Measurements from ENCODE around the gene TIMM13.
"Not testable (repeated sequence)": the region's sequence is repeated elsewhere in the genome, so short reads cannot be mapped to it uniquely, and the experiment has no call there.

Gene TIMM13

GRCh38 chr19:2413159-2413558, 14.2 kb downstream of the TIMM13 start:
- no peak for DNase-seq

- no peak for DNase-seq
Observed at GRCh38 chr19:2412449-2412848, 14.9 kb downstream of the TIMM13 start.

- DNase-seq, result no peak
Observed at GRCh38 chr19:2411709-2412108, 15.7 kb downstream of the TIMM13 start.

- no peak for DNase-seq
Observed at GRCh38 chr19:2410023-2410422, 17.4 kb downstream of the TIMM13 start.

- DNase-seq, result no peak
Observed at GRCh38 chr19:2409352-2409912, 18.0 kb downstream of the TIMM13 start.

- DNase-seq, result no peak
Observed at GRCh38 chr19:2408247-2408646, 19.1 kb downstream of the TIMM13 start.

GRCh38 chr19:2399582-2399981, 27.8 kb downstream of the TIMM13 start:
- DNase-seq, result no peak

- no peak for DNase-seq
Observed at GRCh38 chr19:2398735-2399305, 28.6 kb downstream of the TIMM13 start.

- DNase-seq, result not testable (repeated sequence)
Observed at GRCh38 chr19:2397173-2397572, 30.2 kb downstream of the TIMM13 start.

GRCh38 chr19:2395293-2395829, 32.0 kb downstream of the TIMM13 start:
- not testable (repeated sequence) for DNase-seq

GRCh38 chr19:2394442-2395292, 32.7 kb downstream of the TIMM13 start:
- DNase-seq, result no peak

- DNase-seq, result no peak
Observed at GRCh38 chr19:2394054-2394441, 33.3 kb downstream of the TIMM13 start.

- peak in 1 of 2 experiments; percentile 38 for DNase-seq
Observed at GRCh38 chr19:2392899-2393298, 34.5 kb downstream of the TIMM13 start.

GRCh38 chr19:2392366-2392765, 35.0 kb downstream of the TIMM13 start:
- no peak for DNase-seq

- DNase-seq, result peak; percentile 39 to 50
Observed at GRCh38 chr19:2391118-2391725, 36.2 kb downstream of the TIMM13 start.

GRCh38 chr19:2389594-2389993, 37.8 kb downstream of the TIMM13 start:
- no peak for DNase-seq

- no peak for DNase-seq
Observed at GRCh38 chr19:2387367-2388288, 39.8 kb downstream of the TIMM13 start.

GRCh38 chr19:2385053-2385721, 42.2 kb downstream of the TIMM13 start:
- no peak for DNase-seq

GRCh38 chr19:2382530-2383222, 44.7 kb downstream of the TIMM13 start:
- no peak for DNase-seq

- DNase-seq, result no peak
Observed at GRCh38 chr19:2381148-2381820, 46.1 kb downstream of the TIMM13 start.
